ACC112 (cell line): ENCODE measurements around the gene MCTP2.

Experiments used
- H2AFZ ChIP-seq: fragments of 200-600 bp; sonication (generic); one replicate; pipeline ENCODE4 v1.6.0; 2017; ENCODE audit warnings: antibody characterized with exemption, low read length; ENCODE audit not compliant: unreplicated experiment
- H3K27ac ChIP-seq: fragments of 200-600 bp; sonication (generic); 2 replicates; pipeline ENCODE4 v1.5.1; 2014; ENCODE audit warnings: low read depth, mild to moderate bottlenecking, antibody characterized with exemption, low read length, moderate library complexity
- H3K27me3 ChIP-seq: fragments of 200-600 bp; sonication (generic); 2 replicates; pipeline ENCODE4 v1.6.1; 2014; ENCODE audit warnings: mild to moderate bottlenecking, antibody characterized with exemption, low read length, moderate library complexity, mixed read lengths; ENCODE audit not compliant: insufficient read depth
- H3K36me3 ChIP-seq: fragments of 200-600 bp; sonication (generic); 2 replicates; pipeline ENCODE4 v1.6.1; 2016; ENCODE audit warnings: mild to moderate bottlenecking, antibody characterized with exemption, low read length, moderate library complexity, mixed read lengths; ENCODE audit not compliant: insufficient read depth
- H3K4me1 ChIP-seq: fragments of 200-600 bp; sonication (generic); one replicate; pipeline ENCODE4 v1.6.1; 2016; ENCODE audit warnings: low read length, mixed read lengths; ENCODE audit not compliant: insufficient read depth, unreplicated experiment, control insufficient read depth
- H3K4me3 ChIP-seq: fragments of 200-600 bp; sonication (generic); 2 replicates; pipeline ENCODE4 v1.5.1; 2014; ENCODE audit warnings: mild to moderate bottlenecking, low read depth, low read length
- H3K79me2 ChIP-seq: fragments of 200-600 bp; sonication (generic); one replicate; pipeline ENCODE4 v1.6.0; 2016; ENCODE audit warnings: low read length; ENCODE audit not compliant: control insufficient read depth, unreplicated experiment, insufficient read depth

MCTP2 gene

GRCh38 chr15:94453227-94453988, 222.0 kb downstream of the MCTP2 start:
- Histone ChIP-seq H3K27ac (no peak overlapping the region), H3K4me1 (no peaks in the 10 kb centered on the region), H3K36me3 (no peaks in the 10 kb centered on the region), H3K79me2 (no peaks in the 10 kb centered on the region), H3K4me3 (no peak overlapping the region), H2AFZ (no peak overlapping the region), H3K27me3 (no peaks in the 10 kb centered on the region)

- H3K27ac ChIP-seq: no peak overlapping the region
- no peaks in the 10 kb centered on the region for H3K36me3 ChIP-seq
- no peak overlapping the region for H3K4me3 ChIP-seq
- no peaks in the 10 kb centered on the region for H3K79me2 ChIP-seq
- no peaks in the 10 kb centered on the region for H3K4me1 ChIP-seq
- no peak overlapping the region for H2AFZ ChIP-seq
- H3K27me3 ChIP-seq: no peaks in the 10 kb centered on the region
These were observed 223.9 kb downstream of the MCTP2 start for GRCh38 chr15:94455297-94455696.

DNA sequence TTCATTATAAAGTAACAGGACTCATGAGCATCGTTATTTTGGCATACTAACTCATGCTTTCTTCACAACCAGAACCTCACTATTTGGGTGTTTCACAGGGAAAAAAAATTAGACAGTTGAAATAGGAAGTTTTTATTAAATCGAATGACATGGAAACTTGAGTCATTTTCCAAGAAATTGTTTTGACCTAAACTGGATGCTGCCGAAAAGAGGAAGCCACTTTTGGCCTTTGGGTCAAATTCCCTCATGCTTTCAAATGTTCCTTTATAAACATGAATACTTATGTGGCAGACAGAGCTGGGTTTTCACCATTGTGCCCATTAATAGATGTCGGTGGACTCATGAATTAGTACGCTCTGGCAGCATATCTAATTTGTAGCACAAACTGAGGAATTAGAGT, 224.9 kb downstream of the MCTP2 start:
- Histone ChIP-seq H3K4me3 (no peak overlapping the region), H3K27me3 (no peaks in the 10 kb centered on the region), H3K4me1 (no peaks in the 10 kb centered on the region), H3K79me2 (no peaks in the 10 kb centered on the region), H2AFZ (no peak overlapping the region), H3K27ac (no peak overlapping the region), H3K36me3 (no peaks in the 10 kb centered on the region)

DNA sequence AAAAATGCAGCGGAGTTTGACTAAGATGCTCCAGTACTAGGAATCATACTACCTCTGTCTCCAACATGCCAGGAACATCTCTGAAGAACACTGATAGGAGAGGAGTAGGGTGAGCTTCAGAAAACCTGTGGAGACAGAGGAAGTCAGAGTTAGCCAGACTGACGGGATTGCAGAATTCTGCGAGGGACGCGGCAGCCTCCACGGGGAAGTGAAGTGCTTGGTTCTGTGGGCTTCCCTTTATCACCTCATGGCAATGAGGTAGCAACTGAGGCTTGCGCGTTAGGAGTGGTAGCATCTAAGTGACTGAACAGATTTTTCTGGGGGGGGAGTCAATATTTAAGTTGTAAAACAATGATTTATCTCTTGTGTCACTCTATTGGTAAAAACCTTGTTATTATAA, 226.3 kb downstream of the MCTP2 start:
- Histone ChIP-seq H3K36me3 (no peaks in the 10 kb centered on the region), H2AFZ (no peak overlapping the region), H3K4me1 (no peaks in the 10 kb centered on the region), H3K27ac (no peak overlapping the region), H3K27me3 (no peaks in the 10 kb centered on the region), H3K4me3 (no peak overlapping the region), H3K79me2 (no peaks in the 10 kb centered on the region)

GRCh38 chr15:94460624-94461023, 229.3 kb downstream of the MCTP2 start:
- H3K79me2 ChIP-seq: no peaks in the 10 kb centered on the region
- no peak overlapping the region for H2AFZ ChIP-seq
- no peaks in the 10 kb centered on the region for H3K4me1 ChIP-seq
- no peak overlapping the region for H3K4me3 ChIP-seq
- H3K27me3 ChIP-seq: no peaks in the 10 kb centered on the region
- no peaks in the 10 kb centered on the region for H3K36me3 ChIP-seq
- no peak overlapping the region for H3K27ac ChIP-seq

- H3K36me3 ChIP-seq: no peaks in the 10 kb centered on the region
- no peaks in the 10 kb centered on the region for H3K79me2 ChIP-seq
These were observed 235.7 kb downstream of the MCTP2 start for GRCh38 chr15:94467034-94467433.

DNA sequence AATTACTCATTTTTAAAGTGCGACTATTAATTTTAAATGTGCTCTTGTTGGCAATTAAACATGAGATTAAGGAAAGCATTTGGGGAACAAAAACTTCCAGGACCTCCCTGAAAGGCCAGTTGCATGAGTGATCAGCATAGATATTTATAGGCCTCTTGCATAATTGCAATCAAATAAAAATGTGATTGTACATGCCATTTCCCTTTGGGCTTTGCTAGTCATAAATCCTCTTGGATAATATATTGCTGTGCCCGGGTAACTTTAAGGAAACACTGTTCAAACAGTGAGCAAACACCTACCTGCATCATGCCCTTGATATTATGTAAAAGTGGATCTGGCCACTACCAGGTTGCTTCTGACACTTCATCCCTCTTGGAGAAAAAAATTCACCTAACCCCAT, 239.1 kb downstream of the MCTP2 start:
- no peak overlapping the region for H3K27ac ChIP-seq
- no peaks in the 10 kb centered on the region for H3K4me1 ChIP-seq
- no peak overlapping the region for H2AFZ ChIP-seq
- H3K27me3 ChIP-seq: no peaks in the 10 kb centered on the region
- H3K36me3 ChIP-seq: no peaks in the 10 kb centered on the region
- no peak overlapping the region for H3K4me3 ChIP-seq
- no peaks in the 10 kb centered on the region for H3K79me2 ChIP-seq

More at GRCh38 chr15:94467034-94467433, 235.7 kb downstream of the MCTP2 start:
- no peak overlapping the region for H3K4me3 ChIP-seq
- H3K4me1 ChIP-seq: no peaks in the 10 kb centered on the region
- H3K27me3 ChIP-seq: no peaks in the 10 kb centered on the region
- H3K27ac ChIP-seq: no peak overlapping the region
- no peak overlapping the region for H2AFZ ChIP-seq

GRCh38 chr15:94476686-94477085, 245.3 kb downstream of the MCTP2 start:
- Histone ChIP-seq H3K4me3 (no peak overlapping the region), H3K36me3 (no peaks in the 10 kb centered on the region), H3K4me1 (no peaks in the 10 kb centered on the region), H3K27me3 (no peaks in the 10 kb centered on the region), H2AFZ (no peak overlapping the region), H3K79me2 (no peaks in the 10 kb centered on the region), H3K27ac (no peak overlapping the region)

- Histone ChIP-seq H3K79me2 (no peaks in the 10 kb centered on the region), H2AFZ (no peak overlapping the region), H3K4me1 (no peaks in the 10 kb centered on the region), H3K4me3 (no peak overlapping the region), H3K27ac (no peak overlapping the region), H3K27me3 (no peaks in the 10 kb centered on the region), H3K36me3 (no peaks in the 10 kb centered on the region)
These were observed 246.7 kb downstream of the MCTP2 start for GRCh38 chr15:94477913-94478553.

- H2AFZ ChIP-seq: no peak overlapping the region
- H3K27ac ChIP-seq: no peak overlapping the region
- H3K79me2 ChIP-seq: no peaks in the 10 kb centered on the region
- no peaks in the 10 kb centered on the region for H3K4me1 ChIP-seq
- H3K36me3 ChIP-seq: no peaks in the 10 kb centered on the region
- H3K27me3 ChIP-seq: no peaks in the 10 kb centered on the region
- no peak overlapping the region for H3K4me3 ChIP-seq
These were observed 247.4 kb downstream of the MCTP2 start for GRCh38 chr15:94478763-94479162.

GRCh38 chr15:94480289-94480834, 249.0 kb downstream of the MCTP2 start:
- no peaks in the 10 kb centered on the region for H3K79me2 ChIP-seq

More at GRCh38 chr15:94480289-94480834, 249.0 kb downstream of the MCTP2 start:
- Histone ChIP-seq H2AFZ (no peak overlapping the region), H3K27me3 (no peaks in the 10 kb centered on the region), H3K27ac (no peak overlapping the region), H3K4me1 (no peaks in the 10 kb centered on the region), H3K36me3 (no peaks in the 10 kb centered on the region), H3K4me3 (no peak overlapping the region)
